ENCODE data around the gene SLC22A31. TPM values are rescaled to one million over a fixed set of nuclear protein-coding genes. Genes with fewer than 3 reads are reported as not detected.

SLC22A31 gene
- total RNA-seq, 1 experiment from 2014 or later, result not detected

GRCh38 chr16:89171216-89172170 lies 28.8 kb downstream of the SLC22A31 start, which contains the start of gene CDH15:
Gene CDH15 (plus strand): TSS chr16:89171748. CDS start chr16:89171832, 84 bp downstream.
- BruUV-seq (replicated peaks), result no TSS peak
- H3K4me1 Mint-ChIP-seq (ENCODE audit: insufficient read depth, unreplicated experiment), result peaks cover 5% of the 10 kb centered on the region
- intact Hi-C loops (cut with micrococcal nuclease), result no loop called here
- H3K4me3 Mint-ChIP-seq (ENCODE audit: unreplicated experiment), result peak within 1 kb of the TSS; percentile 56
- POLR2A ChIA-PET, result interaction anchor here (0.6 to 1.7 kb wide), 3 partner anchors 311 to 430 kb away, joined by 3 to 8 read pairs (median 3); partner anchors contain the start of gene APRT
- DNase-seq (ENCODE audit: unreplicated experiment), result peak; percentile 92
- CTCF ChIA-PET, result no interaction called here
- TF ChIP-seq, protein P1, sequence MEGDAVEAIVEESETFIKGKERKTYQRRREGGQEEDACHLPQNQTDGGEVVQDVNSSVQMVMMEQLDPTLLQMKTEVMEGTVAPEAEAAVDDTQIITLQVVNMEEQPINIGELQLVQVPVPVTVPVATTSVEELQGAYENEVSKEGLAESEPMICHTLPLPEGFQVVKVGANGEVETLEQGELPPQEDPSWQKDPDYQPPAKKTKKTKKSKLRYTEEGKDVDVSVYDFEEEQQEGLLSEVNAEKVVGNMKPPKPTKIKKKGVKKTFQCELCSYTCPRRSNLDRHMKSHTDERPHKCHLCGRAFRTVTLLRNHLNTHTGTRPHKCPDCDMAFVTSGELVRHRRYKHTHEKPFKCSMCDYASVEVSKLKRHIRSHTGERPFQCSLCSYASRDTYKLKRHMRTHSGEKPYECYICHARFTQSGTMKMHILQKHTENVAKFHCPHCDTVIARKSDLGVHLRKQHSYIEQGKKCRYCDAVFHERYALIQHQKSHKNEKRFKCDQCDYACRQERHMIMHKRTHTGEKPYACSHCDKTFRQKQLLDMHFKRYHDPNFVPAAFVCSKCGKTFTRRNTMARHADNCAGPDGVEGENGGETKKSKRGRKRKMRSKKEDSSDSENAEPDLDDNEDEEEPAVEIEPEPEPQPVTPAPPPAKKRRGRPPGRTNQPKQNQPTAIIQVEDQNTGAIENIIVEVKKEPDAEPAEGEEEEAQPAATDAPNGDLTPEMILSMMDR (IDR thresholded peaks at IDR 0.05; ENCODE audit: unreplicated experiment), result no peak
- H3K36me3 Mint-ChIP-seq (ENCODE audit: insufficient read depth, unreplicated experiment), result no peaks in the 10 kb centered on the region
- no peaks in the 10 kb centered on the region for H3K9me3 Mint-ChIP-seq (ENCODE audit: unreplicated experiment)
- no peak within 1 kb of the TSS for H3K27ac Mint-ChIP-seq (ENCODE audit: low read depth, unreplicated experiment)
- no peaks in the 10 kb centered on the region for H3K27me3 Mint-ChIP-seq (ENCODE audit: insufficient read depth, unreplicated experiment)

GRCh38 chr16:89170346-89171215 lies 29.8 kb downstream of the SLC22A31 start:
- Mint-ChIP-seq H3K36me3 (ENCODE audit: insufficient read depth, unreplicated experiment) (no peaks in the 10 kb centered on the region), H3K27me3 (ENCODE audit: insufficient read depth, unreplicated experiment) (no peaks in the 10 kb centered on the region), H3K4me1 (ENCODE audit: insufficient read depth, unreplicated experiment) (peaks cover 5% of the 10 kb centered on the region), H3K27ac (ENCODE audit: low read depth, unreplicated experiment) (no peak overlapping the region), H3K4me3 (ENCODE audit: unreplicated experiment) (peak overlapping the region; percentile 56), H3K9me3 (ENCODE audit: unreplicated experiment) (no peaks in the 10 kb centered on the region)
- CTCF ChIA-PET, result interaction anchor here (0.6 to 0.7 kb wide), 2 partner anchors 122 to 609 kb away, joined by 3 read pairs; no protein-coding TSS in a partner anchor
- intact Hi-C loops (cut with micrococcal nuclease), result no loop called here
- POLR2A ChIA-PET, result interaction anchor here (0.7 to 1.7 kb wide), 2 partner anchors 202 to 359 kb away, joined by 4 to 8 read pairs; partner anchors contain the start of gene APRT
- TF ChIP-seq, protein P1 (IDR thresholded peaks at IDR 0.05; ENCODE audit: unreplicated experiment), result no peak
- no TSS peak for BruUV-seq (replicated peaks)
- DNase-seq (ENCODE audit: unreplicated experiment), result peak; percentile 46

GRCh38 chr16:89169778-89170177 lies 30.6 kb downstream of the SLC22A31 start:
- intact Hi-C loops (cut with micrococcal nuclease), result no loop called here
- Mint-ChIP-seq H3K4me1 (ENCODE audit: insufficient read depth, unreplicated experiment) (peaks cover 5% of the 10 kb centered on the region), H3K9me3 (ENCODE audit: unreplicated experiment) (no peaks in the 10 kb centered on the region), H3K27ac (ENCODE audit: low read depth, unreplicated experiment) (no peak overlapping the region), H3K36me3 (ENCODE audit: insufficient read depth, unreplicated experiment) (no peaks in the 10 kb centered on the region), H3K27me3 (ENCODE audit: insufficient read depth, unreplicated experiment) (no peaks in the 10 kb centered on the region), H3K4me3 (ENCODE audit: unreplicated experiment) (no peak overlapping the region)
- DNase-seq (ENCODE audit: unreplicated experiment), result no peak
- BruUV-seq (replicated peaks), result no TSS peak
- TF ChIP-seq, protein P1 (IDR thresholded peaks at IDR 0.05; ENCODE audit: unreplicated experiment), result no peak
- ChIA-PET POLR2A (interaction anchor here (0.7 kb wide), 1 partner anchor 201 kb away, joined by 4 read pairs; no protein-coding TSS in a partner anchor), CTCF (interaction anchor here (0.6 kb wide), 1 partner anchor 121 kb away, joined by 3 read pairs; no protein-coding TSS in a partner anchor)
